CD4-positive, alpha-beta T cell treated with Interleukin-10 for 1 hour (primary cell): Measurements from ENCODE around the gene ST8SIA1.
A peak's percentile ranks its signal among the peaks of the same experiment; 100 is the strongest.

Source experiments
- DNase-seq: peaks from one replicate; pipeline ENCODE4 v3.0.0-alpha.2; 2020

The ST8SIA1 gene

DNA sequence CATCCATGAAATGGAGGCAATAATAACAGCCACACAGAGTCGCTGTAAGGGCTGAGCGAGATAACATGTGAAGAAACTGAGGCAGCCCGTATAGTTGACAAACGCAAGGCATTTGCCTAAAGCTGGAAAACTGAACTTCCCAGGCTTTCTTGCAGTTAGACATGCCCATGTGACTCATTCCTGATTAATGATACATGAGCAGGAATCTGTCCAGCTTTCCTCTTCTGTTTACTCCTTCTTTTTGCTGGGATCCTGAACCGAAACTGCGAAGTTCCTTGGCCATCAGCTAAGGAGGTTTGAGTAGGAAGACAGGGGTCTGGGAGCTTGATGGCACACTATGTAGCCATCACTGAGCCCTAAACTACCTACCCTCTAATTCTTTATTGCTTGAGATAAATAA, 52.2 kb downstream of the ST8SIA1 start:
- DNase-seq, result no peak

- no peak for DNase-seq
Observed at GRCh38 chr12:22276867-22277266, 57.6 kb downstream of the ST8SIA1 start.

GRCh38 chr12:22276313-22276712, 58.2 kb downstream of the ST8SIA1 start:
- DNase-seq, result no peak

DNA sequence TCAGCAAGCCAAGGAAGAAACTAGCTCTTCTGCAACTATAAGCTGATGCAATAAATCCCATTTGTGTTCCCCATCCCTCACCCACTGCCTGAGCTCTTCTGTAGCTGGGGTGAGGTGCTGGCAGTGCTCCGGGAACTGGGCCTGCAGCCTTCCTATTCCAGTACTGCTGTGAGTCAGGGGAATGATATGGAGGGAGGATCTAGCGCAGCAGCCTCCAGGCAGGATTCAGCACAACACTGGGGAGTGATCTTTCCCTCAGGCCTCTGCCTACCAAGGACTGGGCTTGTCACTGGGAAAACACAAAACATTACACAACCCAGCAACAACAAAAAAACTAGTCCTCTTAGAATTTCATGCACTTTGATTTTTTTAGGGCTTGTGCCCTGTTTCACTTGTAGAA, 58.7 kb downstream of the ST8SIA1 start:
- DNase-seq, result no peak

DNA sequence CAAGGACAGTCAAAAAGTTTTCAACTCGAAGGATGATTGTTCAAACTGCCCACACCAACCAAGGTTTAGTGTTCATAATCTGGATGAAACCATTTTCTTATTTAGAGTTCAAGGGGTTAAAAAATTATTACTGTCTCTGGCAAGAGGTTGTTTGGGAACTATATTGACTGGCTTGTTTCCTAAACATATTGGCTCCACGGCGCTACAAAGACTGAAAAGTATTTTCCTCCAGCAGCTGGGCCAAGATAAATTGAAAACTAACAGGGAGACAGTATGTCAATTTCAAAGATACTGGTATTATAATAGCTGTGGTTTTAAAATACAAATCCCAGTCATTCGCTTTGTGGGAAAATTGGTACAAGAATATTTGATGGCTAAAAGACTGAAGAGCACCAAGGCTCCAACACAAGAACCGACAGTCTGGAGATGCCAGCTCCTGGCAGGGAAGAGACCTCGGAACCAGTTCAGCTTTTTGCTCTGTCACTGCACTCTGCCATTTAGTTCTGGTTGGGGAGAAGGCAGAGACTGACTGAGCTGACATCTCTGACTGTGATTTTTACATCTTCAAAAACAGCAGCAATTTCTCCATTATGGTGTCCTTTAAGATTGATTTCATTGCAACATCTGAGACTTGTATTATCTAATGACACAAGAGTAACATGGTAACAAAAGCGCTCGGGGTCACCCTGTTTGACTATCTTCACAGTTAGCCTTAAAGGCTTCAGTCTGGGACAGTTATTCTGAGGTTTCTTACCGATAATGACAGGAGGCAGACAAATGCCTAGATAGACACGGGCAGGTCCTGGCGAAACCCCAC, 62.0 kb downstream of the ST8SIA1 start:
- no peak for DNase-seq

DNA sequence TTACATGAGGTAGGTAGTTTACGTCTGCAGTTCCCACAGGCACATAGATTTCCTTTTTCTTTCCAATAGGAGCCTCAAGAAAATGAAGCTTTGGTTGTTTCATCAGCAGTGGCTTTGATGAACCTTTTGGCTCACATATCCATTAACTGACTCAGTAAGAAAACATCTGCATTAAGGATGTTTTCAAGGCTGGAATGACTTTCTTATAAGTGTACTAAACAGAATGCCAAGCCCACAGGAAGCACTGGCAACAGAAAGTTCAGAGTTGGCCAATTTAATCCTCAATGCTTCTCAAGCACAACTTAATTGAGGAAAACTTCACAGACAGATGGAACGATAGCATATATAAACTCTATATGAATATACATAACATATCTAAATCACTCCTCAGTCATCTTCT, 63.5 kb downstream of the ST8SIA1 start:
- DNase-seq, result no peak

DNA sequence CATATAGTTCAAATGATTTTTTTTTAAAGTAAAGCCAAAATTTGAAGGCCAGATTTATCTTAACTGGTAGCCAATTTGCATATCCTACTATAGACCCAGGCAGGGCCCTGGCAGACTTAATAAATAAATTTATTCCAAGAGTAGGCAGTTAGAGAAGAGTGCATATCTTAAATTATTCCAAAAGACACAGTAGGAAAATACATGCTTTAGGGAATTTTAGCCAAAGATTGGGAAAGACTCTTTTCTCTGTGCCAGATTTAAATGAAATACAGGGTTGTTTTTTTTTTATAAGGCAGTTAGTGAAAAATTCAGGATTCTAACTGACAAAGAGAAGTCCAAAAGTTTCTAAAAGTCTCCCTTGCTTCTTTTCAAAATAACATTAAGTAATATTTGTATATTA, 65.5 kb downstream of the ST8SIA1 start:
- no peak for DNase-seq

GRCh38 chr12:22268406-22268805, 66.1 kb downstream of the ST8SIA1 start:
- no peak for DNase-seq

DNA sequence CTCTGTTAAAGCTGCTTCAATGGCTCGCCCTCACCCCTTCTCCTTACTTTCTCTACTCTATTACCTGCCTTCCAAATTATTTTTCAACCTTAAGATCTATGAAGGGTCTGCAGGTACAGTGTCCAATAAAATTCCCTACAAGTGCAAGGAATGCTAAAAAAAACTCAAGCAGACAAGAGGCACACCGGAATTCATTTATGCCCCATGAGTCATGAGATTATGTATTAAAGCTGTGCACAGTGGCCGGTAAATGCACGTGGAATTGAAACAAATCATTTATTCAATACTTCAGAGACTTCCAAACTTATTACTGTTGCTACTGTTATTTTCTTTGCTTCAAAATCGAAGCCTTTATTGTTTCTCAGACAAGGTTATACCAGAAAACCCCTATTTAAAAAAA, 68.4 kb downstream of the ST8SIA1 start:
- DNase-seq, result no peak

DNA sequence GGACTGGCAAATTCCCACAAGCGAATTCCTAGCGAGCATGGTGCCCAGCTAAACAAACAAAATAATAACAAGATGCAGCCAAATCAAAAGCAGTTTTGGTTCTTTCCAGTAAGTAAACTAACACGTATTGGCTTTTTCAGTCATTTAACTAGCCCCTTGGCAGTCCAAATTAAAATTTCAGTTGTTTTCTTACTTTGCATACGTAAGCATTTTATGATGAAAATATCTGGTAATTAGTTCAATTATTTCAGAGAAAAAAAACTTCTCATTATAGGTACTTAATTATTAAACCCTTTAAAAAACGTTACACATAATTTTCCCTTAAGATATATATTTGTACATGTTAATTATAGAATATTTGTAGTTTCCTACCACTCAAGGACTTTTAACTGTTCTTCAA, 70.1 kb downstream of the ST8SIA1 start:
- no peak for DNase-seq

GRCh38 chr12:22262309-22262708, 72.2 kb downstream of the ST8SIA1 start:
- DNase-seq, result no peak

DNA sequence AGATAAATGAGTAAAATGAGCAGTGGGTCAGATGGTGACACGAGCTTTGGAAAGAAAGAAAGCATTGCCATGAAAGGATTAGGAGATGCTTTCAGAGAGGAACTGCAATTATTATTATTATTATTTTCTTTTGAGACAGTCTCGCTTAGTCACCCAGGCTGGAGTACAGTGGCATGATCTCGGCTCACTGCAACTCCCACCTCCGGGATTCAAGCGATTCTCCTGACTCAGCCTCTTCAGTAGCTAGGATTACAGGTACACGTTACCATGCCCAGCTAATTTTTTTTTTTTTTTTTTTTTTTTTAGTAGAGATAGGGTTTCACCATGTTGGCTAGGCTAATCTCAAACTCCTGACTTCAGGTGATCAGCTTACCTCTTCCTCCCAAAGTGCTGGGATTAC, 77.4 kb downstream of the ST8SIA1 start:
- DNase-seq, result no peak

DNA sequence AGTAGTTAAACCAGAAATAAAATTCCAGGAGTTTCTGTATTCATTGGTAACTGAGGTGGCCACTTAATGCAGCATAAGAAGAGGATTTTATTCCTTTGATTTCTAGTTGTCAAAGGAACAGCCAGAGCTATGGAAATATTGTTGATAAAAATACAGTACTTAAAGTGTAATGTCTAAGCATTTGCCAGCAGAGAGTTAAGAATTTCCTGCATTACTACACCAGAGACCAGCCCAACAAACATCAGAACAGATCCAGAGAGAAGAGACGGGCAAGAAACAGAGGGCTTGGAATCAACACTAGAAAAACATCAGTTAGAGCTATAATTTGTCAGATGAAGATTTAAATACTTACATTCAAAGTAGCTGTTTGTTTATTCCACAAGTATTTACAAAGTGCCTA, 77.9 kb downstream of the ST8SIA1 start:
- DNase-seq, result no peak

DNA sequence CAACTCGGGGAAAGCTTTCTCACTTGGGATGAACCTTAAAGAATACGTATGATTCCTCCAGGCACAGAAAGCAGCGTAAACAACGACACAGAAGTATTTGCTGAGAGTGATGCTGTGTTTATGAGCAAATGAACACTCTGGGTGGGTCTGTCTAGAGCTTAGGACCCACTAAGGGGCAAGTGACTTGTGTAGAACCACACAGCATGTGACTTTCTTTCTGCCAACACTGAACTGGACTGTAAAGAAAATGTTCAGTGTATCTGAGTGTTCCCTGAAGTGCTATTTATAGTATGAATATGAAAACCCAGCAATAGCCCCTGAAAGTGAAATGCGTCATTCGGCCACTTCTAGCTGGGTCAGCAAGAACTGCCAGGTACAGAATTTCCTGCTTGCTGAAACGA, 78.5 kb downstream of the ST8SIA1 start:
- no peak for DNase-seq

DNA sequence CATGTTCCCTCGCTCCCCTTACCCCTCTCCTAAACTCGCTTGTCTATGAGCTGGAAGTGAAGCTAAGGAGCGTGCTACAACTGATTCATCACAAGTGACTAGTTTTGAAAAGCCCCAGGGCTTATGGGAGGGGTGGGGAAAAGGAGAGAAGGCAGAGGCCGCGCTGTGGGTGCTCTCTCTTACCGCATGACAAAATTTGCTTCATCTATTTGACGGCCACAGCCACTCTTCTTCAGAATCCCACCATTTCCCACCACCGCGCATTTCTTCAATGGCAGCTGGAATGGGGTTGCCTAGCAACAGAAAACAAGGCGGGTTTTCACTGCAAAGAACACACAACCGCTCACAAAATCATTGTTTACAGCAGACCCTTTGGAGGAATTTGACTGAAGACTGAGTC, 79.4 kb downstream of the ST8SIA1 start:
- DNase-seq, result no peak

DNA sequence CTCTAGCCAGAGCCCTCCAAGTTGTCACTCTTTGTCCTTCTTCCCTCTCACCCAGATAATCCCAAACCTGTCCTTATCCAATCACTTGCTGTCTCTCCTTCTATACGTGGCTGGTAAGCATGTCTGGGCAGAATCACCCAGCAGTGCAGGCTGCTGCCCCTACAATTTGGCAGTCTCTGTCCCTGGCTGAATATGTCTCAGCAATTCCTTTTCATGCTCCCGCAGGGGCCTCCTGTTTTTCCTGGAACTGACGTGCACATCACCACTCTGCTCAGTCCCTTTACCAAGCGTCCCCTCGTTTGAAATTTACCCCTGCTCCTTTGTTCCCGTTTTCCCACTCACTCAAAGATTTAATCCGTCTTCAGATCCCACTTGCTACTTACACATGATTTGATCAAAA, 80.0 kb downstream of the ST8SIA1 start:
- DNase-seq, result no peak

- no peak for DNase-seq
Observed at GRCh38 chr12:22252057-22252456, 82.5 kb downstream of the ST8SIA1 start.

DNA sequence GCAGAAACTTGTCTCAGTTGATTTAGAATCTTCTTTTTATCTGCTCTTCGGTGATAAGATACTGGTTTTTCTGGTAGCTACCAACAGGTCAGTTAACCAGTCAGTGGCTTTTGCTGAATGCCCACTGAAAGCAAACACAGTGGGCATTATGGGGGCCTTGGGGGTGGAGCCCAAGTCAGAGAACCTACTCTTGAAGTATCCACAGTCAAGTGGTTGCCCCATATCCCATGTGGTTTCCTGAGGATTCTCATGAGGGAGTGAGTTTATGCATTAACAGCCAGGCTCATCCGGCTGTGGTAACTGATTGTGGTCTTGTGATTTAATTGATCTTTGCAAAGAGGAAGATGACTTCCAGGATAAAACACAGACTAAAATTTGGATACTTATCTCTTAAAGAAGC, 83.7 kb downstream of the ST8SIA1 start:
- DNase-seq, result peak; percentile 4

- no peak for DNase-seq
Observed at GRCh38 chr12:22248571-22249115, 85.9 kb downstream of the ST8SIA1 start.

- no peak for DNase-seq
Observed at GRCh38 chr12:22248121-22248520, 86.4 kb downstream of the ST8SIA1 start.

GRCh38 chr12:22246217-22246846, 88.2 kb downstream of the ST8SIA1 start:
- DNase-seq, result no peak

- no peak for DNase-seq
Observed at GRCh38 chr12:22242726-22243125, 91.8 kb downstream of the ST8SIA1 start.

GRCh38 chr12:22238211-22238610, 96.3 kb downstream of the ST8SIA1 start:
- no peak for DNase-seq

DNA sequence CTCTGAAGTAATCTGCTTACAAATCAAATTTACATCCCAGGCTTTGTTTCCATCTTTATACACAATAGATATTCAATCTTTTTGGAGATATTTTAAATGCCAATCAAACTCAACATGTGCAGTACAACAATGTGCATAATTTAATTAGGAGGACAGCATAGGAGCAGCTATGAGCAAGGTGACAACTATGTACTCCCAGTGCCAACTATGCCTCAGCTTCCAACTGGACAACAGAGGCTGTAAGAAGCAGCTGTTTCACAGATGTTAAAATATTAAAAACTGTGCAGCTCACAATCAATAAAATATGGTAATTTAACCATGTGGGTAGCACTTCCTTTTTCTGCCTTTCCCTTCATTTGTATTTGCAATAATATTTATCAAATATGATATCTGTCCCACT, 99.9 kb downstream of the ST8SIA1 start:
- DNase-seq, result no peak

- no peak for DNase-seq
Observed at GRCh38 chr12:22231836-22232235, 102.7 kb downstream of the ST8SIA1 start.
